Stimulated activated CD4-positive, alpha-beta T cell treated with anti-CD3 and anti-CD28 coated beads, Interleukin-4, amount 100 ng/mL, for 4 hours (primary cell): Measurements from ENCODE around the gene NPEPPS.
A peak's percentile ranks its signal among the peaks of the same experiment; 100 is the strongest.
"Not testable (repeated sequence)": the region's sequence is repeated elsewhere in the genome, so short reads cannot be mapped to it uniquely, and the experiment has no call there.

Source experiments
- DNase-seq, 2 experiments: peaks; one replicate each; pipeline ENCODE4 v3.0.0-alpha.2; 2020

Gene NPEPPS, protein sequence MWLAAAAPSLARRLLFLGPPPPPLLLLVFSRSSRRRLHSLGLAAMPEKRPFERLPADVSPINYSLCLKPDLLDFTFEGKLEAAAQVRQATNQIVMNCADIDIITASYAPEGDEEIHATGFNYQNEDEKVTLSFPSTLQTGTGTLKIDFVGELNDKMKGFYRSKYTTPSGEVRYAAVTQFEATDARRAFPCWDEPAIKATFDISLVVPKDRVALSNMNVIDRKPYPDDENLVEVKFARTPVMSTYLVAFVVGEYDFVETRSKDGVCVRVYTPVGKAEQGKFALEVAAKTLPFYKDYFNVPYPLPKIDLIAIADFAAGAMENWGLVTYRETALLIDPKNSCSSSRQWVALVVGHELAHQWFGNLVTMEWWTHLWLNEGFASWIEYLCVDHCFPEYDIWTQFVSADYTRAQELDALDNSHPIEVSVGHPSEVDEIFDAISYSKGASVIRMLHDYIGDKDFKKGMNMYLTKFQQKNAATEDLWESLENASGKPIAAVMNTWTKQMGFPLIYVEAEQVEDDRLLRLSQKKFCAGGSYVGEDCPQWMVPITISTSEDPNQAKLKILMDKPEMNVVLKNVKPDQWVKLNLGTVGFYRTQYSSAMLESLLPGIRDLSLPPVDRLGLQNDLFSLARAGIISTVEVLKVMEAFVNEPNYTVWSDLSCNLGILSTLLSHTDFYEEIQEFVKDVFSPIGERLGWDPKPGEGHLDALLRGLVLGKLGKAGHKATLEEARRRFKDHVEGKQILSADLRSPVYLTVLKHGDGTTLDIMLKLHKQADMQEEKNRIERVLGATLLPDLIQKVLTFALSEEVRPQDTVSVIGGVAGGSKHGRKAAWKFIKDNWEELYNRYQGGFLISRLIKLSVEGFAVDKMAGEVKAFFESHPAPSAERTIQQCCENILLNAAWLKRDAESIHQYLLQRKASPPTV

DNA sequence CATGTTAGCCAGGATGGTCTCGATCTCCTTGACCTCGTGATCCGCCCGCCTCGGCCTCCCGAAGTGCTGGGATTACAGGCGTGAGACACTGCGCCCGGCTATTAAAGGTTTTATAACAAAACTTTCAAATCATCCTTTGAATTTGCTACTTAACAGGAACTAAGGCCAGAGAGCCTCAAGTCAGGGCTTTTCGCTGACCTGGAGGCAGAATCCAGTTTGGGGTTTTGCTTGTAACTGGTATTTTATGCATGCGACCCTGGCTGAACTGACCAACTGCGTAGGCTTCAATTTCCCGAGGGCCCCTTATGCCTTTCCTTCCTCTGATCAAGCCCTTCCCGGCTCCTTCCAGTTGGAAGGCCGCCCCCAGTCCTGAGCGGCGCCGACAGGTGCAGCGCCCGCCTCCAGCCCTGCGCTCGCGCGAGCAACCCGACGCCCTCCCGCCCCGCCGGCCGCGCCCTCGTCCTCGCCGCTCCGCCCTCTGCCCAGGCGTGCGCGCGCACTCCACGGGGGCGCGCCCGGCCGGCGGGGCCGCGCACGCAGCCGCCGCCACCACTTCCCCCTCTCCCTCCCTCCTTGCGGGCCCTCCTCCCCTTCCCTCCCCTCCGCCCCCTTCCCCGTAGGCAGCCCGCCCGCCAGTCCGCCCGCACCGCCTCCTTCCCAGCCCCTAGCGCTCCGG lies at the start of gene NPEPPS:
NPEPPS (plus strand) TSS at position 552 of the 676 bp plus-strand sequence. CDS start 193 bp downstream, outside the sequence.
- peak; percentile 80 to 92 for DNase-seq

DNA sequence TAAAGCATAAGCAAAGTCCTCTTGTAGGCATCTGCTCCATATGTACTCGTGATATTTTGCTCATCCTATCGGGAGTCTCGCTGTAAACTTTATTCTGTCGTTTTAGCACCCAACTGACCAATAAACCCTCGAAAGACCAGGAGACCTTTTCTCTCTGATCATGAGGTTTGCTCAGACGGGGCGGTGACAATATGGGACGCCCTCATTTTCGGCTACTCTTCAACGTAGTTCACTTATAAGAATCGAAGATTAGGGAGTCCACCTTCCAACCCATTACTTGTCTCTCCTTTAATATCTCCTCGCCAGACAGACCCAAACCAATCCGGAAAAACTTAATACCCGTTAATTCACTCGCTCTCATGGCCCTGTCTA lies 39.1 kb upstream of the NPEPPS start:
- not testable (repeated sequence) for DNase-seq

DNA sequence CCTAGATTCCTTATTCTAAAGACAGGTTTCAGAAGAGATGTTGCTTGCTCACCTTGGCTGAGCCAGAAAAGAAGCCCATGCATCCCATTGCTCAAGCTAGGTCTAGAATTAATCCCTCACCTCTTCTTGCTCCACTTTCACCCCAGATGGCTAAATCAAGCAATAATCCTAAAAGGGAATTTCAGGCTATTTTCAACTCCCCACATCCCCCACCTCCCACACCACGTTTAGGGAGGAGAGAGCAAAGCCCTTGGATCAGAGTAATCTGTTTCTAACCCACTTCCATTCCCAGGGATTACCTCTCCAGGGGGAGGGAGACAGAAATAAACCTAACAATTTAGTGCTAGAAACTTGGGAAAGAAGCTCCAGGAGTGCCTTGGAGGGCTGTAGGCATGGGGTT lies 31.8 kb upstream of the NPEPPS start:
- not testable (repeated sequence) for DNase-seq

DNA sequence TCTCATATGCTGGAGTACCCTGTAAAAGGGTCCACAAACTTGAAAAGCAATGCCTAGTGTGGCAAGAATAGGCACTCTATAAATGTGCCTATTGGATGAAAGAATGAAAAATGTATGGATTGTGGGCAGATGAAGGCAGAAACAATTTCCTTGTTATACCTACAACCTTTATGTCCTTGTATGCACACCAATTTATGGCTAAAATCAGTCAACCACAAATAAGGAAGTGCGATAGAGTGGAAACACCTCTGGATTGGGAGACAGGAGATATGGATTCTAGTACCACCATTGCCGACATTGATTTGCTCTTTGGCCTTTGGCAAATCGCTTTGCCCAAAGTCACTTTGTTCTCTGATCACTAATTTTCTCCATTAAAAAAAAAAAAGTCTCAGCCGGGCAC lies 31.4 kb upstream of the NPEPPS start:
- DNase-seq = not testable (repeated sequence)

DNA sequence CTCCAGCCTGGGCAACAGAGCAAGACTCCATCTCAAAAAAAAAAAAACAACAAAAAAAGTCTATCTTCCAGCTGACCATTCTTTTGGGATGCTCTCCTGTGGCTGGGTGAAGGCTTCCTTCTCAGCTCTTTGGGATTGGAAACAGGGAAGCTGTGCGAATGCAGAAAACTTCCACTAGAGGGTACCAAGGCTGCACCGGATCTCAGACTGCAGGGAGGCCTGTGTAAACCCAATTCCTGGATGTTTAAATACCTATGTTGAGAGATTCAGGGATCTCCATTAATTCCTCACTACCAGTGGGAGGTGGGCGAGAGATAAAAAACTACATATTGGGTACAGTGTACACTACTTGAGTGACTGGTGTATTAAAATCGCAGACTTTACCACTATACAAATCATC lies 30.3 kb upstream of the NPEPPS start:
- DNase-seq = not testable (repeated sequence)

DNA sequence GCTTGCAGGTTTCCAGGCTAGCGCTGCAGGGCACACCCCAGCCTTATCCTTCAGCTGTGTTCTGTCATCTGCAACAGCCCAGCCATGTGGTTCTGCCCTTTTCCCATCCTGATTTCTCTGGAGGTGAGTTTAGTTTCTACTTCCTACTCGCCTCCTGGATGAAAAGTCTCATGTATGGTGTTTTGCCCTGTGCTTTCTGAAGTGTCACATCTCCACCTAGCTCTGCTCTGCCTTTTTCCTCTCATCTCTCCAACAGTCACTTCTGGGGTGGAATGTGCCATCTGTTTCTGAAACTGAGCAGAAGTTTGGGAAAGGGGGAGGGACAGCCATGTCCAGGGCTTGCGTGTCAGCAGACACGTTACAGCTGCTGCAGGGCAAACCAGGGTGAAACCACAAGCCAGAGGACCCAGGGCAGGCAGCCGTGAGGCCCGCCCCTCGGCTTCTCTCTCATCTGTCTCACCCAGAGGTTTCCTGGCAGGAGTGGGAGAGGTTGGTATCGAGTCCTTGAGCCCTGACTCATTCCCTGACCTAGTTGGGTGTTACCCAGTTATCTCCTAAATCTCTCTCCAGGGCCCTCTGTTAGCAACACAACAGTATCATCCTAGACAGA lies 28.7 kb upstream of the NPEPPS start:
- not testable (repeated sequence) for DNase-seq

DNA sequence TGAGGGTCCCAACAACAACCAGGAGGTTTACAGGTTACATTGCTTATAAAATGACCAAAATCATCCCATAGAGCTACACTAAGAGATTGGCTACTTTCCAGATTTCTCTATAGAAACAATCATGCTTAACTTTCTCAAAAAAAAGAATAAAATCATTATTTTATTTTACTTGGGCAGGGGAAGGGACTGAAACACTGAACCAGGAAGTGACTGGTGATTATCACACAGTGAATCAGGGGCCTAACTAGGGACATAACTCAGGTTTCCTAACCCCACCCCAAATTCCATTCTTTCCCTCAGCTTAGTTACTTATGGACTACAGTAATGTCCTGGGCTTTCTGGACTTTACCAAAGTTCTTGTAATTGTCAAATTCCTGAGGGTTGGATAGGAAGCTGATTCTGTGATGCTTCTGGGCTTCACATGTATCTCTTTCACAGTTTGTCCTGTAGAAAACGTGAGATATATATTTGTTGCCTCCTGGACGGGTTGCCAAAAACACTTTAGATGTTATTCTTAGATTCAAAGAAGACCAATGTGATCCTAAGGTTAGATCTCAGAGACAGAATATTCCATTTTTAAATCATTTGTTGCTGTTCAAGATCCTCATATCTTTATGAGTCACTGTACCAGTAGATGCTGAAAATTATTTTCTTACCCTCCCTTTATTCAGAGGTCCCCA lies 28.0 kb upstream of the NPEPPS start:
- DNase-seq = not testable (repeated sequence)

DNA sequence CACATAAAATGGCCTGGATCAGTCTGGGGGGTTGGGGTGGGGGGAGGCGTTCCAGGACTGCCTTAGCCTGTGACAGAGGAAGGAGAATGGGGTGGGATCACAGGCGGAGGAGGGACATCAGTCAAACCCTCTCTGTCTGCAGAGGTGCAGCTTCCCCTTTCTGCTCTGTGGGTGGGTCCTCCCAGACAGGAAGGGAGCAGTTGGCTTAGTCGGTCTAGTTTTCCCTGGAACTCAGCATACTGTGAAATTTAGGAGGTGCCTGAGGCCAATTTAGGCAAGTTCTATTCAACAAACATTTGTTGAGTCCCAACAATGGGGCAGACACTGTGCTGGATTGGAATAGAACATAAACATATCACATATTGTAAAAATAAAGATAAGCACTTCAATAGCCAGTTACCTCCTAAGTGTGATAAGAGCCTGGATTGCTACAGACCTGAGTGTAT lies 19.2 kb upstream of the NPEPPS start:
- not testable (repeated sequence) for DNase-seq

DNA sequence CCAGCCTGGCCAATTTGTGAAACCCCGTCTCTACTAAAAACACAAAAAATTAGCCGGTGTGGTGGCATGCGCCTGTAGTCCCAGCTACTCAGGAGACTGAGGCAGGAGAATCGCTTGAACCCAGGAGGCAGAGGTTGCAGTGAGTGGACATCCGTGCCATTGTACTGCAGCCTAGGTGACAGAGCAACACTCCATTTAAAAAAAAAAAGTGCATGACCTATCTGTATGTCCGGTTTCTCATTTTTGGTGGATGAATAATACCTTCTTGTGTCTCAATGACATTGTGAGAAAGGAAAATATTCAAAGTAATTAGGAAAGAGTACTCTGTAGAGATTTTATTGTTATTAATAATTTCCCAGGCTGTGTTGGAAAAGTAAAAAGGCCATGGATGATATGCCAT lies 17.6 kb upstream of the NPEPPS start:
- DNase-seq = not testable (repeated sequence)

DNA sequence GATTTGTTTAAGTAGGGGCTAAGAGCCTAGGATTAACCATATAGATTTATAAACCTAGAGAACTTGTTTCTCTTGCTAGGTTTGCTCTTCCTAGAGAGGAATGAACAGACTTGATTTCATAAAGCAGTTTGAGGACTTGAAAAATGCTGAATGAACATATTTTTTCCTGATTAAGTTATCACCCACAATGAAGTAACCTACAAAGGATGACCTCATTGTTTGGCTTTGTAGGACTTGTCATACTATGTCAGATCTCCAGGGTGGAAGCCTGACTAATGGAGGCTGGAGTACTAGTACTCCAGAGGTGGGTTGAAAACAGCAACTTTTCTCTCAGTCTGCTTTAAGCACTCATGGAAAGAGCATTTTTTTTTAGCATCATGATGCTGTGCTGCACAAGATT lies 12.0 kb upstream of the NPEPPS start:
- DNase-seq = not testable (repeated sequence)

DNA sequence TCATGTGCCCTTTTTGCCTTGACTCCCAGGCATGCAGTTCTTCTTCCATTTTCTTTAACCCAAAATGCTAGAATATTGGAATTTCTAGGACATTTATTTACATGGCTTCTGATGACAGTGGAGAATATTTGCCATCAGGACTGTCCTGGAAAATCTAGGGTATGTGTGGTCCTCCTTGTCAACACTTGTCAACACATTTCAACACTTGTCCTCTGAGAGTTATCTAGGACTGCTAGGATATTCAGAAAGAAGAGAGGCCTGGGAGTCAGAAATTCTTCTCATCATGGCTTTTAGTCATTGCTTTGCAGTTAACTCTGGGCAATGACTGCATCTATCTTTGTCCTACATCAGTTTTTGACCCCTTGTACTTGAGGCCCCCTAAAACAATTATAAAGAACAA lies 11.5 kb upstream of the NPEPPS start:
- DNase-seq = not testable (repeated sequence)

DNA sequence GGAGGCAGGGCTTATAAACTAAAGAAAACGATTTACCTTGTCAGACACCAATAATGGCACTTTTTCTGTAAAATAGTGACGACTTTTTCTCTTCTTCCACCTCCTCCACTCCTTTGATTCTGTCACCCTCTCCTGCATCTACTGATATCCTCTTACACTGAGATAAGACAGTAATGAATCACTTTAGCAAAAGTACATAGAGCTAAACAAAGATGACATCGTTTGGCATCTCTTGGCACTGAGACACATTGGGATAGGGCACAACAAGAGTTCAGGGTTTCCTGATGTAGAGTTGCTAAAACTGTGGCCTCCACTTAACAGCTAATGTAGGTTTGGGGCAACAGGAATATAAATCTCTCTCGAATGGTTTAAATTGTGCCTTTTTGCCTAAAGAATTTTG lies 10.6 kb upstream of the NPEPPS start:
- DNase-seq = not testable (repeated sequence)

DNA sequence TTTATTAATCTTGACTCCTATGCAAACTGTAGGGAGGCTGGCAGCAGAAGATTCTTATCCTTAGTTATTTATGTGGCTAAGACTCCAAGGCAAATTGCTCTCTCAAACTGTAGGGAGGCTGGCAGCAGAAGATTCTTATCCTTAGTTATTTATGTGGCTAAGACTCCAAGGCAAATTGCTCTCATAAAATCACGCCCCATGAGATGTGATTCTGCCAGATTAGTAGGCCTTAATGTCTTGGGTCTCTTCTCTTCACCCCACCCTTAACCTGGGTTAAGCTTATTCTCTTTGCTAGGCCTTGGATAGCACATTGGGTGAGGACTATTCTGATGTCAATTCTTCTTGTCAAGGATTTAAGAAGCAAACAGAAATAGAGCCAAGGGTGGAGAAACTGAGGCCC lies 9.5 kb upstream of the NPEPPS start:
- DNase-seq = not testable (repeated sequence)

DNA sequence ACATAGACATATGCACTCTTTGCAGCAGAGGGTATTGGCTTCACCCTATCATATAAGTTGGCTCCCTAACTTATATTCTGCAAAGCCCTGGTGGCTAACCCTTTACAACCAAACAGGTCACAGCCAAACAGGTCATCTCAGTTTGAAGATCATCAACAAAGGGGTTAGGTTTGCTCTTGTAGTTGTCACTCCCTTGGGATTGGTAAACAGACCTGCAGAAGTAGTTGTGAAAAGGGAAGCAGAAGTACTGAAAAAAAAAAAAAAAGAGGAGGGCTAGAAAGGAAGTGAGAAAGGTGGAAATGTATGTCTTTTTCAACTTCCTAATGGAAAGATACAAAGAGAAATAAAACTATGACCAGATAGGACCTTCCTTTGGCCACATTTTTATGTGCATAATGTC lies 8.6 kb upstream of the NPEPPS start:
- not testable (repeated sequence) for DNase-seq

DNA sequence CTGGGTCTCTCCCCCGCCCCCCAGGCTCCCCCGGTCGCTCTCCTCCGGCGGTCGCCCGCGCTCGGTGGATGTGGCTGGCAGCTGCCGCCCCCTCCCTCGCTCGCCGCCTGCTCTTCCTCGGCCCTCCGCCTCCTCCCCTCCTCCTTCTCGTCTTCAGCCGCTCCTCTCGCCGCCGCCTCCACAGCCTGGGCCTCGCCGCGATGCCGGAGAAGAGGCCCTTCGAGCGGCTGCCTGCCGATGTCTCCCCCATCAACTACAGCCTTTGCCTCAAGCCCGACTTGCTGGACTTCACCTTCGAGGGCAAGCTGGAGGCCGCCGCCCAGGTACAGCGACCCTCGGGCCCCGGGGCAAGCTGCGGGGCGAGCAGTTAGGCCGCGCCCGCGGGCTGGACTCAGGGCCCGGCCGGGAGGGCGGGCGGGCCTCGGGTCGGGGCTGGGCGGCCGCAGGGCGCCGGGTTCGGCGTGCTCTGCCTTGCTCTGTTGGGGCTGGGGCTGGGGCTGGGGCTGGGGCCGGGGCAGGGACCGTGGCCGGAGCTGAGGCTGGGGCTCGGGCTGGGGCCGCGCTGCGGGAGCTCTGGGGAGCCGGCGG lies 419 bp downstream of the NPEPPS start:
- DNase-seq = peak; percentile 2 to 4

DNA sequence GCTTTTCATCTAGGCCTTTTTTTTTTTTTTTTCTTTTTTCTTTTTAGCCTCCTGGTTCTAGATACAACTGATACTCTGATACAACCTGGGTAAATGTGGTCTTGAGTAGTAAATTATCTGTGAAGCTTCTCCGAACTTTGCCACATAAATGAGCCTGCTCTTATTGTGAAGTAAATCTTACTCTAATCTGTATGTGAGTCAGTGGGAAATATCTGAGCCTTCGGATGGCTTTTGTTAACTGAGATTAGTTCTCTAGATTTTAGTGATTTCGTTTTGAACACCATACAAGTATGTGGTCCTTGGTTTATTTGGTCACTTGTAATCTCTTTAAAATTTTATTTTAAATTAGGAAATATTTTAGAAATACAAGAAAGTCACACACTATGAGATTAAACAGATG lies 8.2 kb downstream of the NPEPPS start:
- DNase-seq = not testable (repeated sequence)

DNA sequence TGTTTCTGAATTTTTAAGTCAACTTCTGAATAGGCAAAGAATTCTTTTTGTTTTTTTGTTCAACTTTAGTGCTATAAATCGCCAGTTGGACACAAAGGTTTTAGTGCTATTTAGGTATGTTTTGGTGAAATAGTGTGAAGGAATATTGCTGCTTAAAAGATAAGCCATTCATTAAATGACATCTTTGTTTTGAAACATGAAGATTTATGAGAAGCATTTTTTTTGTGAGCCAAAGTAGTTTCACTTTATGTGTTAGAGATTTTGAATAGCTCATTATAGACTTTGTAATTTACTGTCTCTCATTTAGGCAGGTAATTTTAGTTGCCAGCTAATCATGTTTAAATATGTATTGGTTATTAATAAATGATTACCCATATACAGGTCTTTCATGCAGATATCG lies 10.8 kb downstream of the NPEPPS start:
- not testable (repeated sequence) for DNase-seq

DNA sequence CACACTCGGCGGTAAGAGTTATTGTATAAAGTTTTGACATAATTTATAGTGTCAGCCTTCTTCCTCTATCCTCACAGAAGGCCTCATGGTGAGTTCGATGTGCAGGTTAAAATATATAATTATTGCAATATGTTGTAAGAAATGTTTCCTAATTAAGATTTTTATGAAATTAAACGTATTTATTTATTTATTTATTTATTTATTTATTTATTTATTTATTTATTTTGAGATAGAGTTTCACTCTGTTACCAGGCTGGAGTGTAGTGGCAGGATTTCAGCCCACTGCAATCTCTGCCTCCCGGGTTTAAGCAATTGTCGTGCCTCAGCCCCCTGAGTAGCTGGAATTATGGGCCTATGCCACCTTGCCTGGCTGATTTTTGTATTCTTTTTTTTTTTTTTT lies 13.4 kb downstream of the NPEPPS start:
- not testable (repeated sequence) for DNase-seq

DNA sequence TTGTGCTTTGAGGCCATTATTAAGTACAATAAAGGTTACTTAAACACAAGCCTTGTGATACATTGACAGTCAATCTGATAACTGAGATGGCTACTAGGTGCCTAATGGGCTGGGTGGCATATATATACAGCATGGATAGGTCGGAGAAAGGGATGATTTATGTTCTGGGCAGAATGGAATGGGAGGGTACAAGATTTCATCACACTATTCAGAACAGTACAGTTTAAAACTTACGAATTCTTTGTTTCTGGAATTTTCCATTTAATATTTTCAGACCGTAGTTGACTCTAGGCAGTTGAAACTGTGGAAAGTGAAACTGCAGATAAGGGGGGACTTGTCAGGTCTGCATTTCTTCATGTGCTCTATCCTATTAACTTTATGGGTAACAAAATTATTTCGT lies 23.8 kb downstream of the NPEPPS start:
- DNase-seq = not testable (repeated sequence)

DNA sequence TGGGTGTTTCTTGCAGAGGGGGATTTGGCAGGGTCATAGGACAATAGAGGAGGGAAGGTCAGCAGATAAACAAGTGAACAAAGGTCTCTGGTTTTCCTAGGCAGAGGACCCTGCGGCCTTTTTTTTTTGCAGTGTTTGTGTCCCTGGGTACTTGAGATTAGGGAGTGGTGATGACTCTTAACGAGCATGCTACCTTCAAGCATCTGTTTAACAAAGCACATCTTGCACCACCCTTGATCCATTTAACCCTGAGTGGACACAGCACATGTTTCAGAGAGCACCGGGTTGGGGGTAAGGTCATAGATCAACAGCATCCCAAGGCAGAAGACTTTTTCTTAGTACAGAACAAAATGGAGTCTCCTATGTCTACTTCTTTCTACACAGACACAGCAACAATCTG lies 25.2 kb downstream of the NPEPPS start:
- not testable (repeated sequence) for DNase-seq

DNA sequence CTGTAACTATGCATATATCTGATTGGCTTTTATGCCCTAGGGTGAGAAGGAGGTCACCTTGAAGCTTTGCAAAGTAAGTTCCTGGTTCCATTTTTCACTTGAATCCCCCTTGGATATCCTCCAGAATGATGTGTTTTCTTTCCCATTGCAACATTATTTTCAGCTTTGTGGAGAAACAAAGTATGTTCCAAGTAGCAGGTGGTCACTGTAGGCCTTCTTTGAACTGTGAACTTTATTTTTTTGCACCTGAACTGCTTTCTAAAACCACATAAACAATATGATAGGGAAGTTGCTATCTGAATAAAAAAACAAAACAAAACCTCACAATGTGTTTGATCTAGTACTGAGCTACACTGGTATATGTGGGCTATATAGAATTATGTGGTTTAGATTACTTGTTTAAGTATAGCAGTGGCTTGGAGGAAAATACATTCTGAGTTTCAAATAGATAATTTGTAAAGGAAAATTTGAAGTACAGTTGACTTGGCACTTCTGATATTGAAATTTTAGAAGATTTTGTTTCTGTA lies 29.7 kb downstream of the NPEPPS start:
- DNase-seq = not testable (repeated sequence)
